ENCODE results near the gene KIAA1671. TPM values are rescaled to one million over a fixed set of nuclear protein-coding genes. Genes with fewer than 3 reads are reported as not detected.

Gene KIAA1671
- total and polyA plus RNA-seq, 2 of the 4 experiments (the other 2 are of a cell fraction), result 0.02 TPM; not detected in 1

DNA sequence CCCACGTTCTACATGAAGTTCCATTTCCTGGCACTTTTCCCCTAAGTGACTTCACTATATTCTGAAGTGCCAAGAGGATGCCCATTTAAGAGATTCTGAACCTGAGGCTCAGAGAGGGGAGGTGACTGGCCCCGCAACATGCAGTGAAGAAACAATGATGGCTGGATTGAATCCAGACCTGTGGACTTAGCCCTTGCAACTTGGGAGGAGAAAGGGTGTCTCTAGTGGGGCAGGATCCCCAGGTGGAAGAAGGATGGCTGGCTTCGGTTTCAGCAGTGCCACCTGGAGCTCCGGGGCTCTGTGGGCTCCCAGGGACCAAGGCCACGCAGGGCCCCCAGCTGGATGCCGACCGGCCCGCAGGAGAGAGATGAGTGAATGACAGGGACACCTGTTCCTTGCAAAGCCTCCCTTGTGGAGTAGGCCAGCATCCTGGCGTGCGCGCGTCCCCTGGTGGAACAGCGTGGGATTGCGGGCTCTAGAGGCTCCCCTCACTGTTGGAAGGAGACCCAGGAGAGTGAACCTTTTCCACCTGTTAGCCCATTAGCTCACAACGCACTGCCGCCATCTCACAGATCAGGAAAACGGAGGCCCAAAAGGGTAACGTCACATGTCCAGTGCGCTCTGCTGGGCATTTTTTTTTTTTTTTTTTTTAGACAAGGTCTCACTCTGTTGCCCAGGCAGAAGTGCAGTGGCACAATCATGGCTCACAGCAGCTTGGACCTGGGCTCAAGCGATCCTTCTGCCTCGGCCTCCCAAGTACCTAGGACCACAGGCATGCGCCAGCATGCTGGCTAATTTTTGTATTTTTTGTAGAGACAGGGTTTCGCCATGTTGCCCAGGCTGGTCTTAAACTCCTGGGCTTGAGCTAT, 104.7 kb downstream of the KIAA1671 start:
- DNase-seq, result no peak
- ChIA-PET POLR2A (ENCODE audit: unreplicated experiment) (no interaction called here), CTCF (interaction anchor here (0.6 to 1.4 kb wide), 3 partner anchors 9 to 199 kb away, joined by 3 to 4 read pairs (median 4); no protein-coding TSS in a partner anchor)
- Histone ChIP-seq H3K27ac (ENCODE audit: insufficient read depth, low read length) (no peak overlapping the region), H3K4me2 (ENCODE audit: low read depth, low read length) (no peak overlapping the region), H2AFZ (replicated peaks; ENCODE audit: low read length, poor library complexity) (no peak overlapping the region), H4K20me1 (ENCODE audit: insufficient read depth, low read length) (no peaks in the 10 kb centered on the region), H3K18ac (ENCODE audit: low read depth, low read length) (no peak overlapping the region), H3K14ac (replicated peaks; ENCODE audit: low read depth, low read length) (no peak overlapping the region), H3K79me1 (ENCODE audit: low read depth in 1 of 2, low read length in 2 of 2) (no peaks in the 10 kb centered on the region), H2AK5ac (ENCODE audit: low read depth, low read length) (no peak overlapping the region), H3K9me1 (ENCODE audit: insufficient read depth, low read length) (no peaks in the 10 kb centered on the region), H3K4me3 (ENCODE audit: insufficient read depth, low read depth, low read length) (no peak overlapping the region), H3K36me3 (ENCODE audit: control insufficient read depth, insufficient read depth, low read length) (no peaks in the 10 kb centered on the region), H2BK20ac (ENCODE audit: low read depth, low read length) (no peak overlapping the region), H2BK5ac (ENCODE audit: low read depth, low read length, poor library complexity, severe bottlenecking) (no peak overlapping the region), H3K9ac (ENCODE audit: low read depth, low read length) (no peak overlapping the region), H3K56ac (ENCODE audit: extremely low read depth, insufficient read depth, low read length) (no peak overlapping the region), H3K27me3 (ENCODE audit: control insufficient read depth, insufficient read depth, low read length) (no peaks in the 10 kb centered on the region), H4K8ac (ENCODE audit: low read depth in 2 of 2, low read length in 2 of 2) (no peak overlapping the region), H4K91ac (ENCODE audit: insufficient read depth, low read depth, low read length) (no peak overlapping the region), H2BK120ac (ENCODE audit: low read depth, low read length) (no peak overlapping the region), H3K4me1 (ENCODE audit: control insufficient read depth, insufficient read depth, low read length) (no peaks in the 10 kb centered on the region), H2AK9ac (replicated peaks; ENCODE audit: low read depth, low read length, poor library complexity) (no peak overlapping the region), H2BK15ac (ENCODE audit: low read depth, low read length) (no peak overlapping the region), H4K5ac (ENCODE audit: low read depth, low read length) (no peak overlapping the region), H3K4ac (ENCODE audit: low read depth, low read length) (no peak overlapping the region), H3K23ac (ENCODE audit: low read depth, low read length) (no peak overlapping the region), H3K9me3 (ENCODE audit: control insufficient read depth, insufficient read depth, low read length) (no peaks in the 10 kb centered on the region)
- dilution Hi-C loops (cut with HindIII; ENCODE audit: low sequenced_read_pairs, unreplicated experiment), result no loop called here
- intact Hi-C loops (cut with micrococcal nuclease), result no loop called here
- ATAC-seq (ENCODE audit: low read depth), result peak; percentile 84
- 0% methylated on average over 6 of the region's 23 CpGs; no CpG with 5 or more reads in 1 of the 2 experiments for WGBS, 2 experiments (ENCODE audit: extremely low coverage in 2 of 2, insufficient read length in 1 of 2)
- in situ Hi-C loops (cut with MboI; ENCODE audit: low sequenced_read_pairs), result no loop called here
- TF ChIP-seq CEBPB (IDR thresholded peaks at IDR 0.05; ENCODE audit: low read depth, low read length) (no peak), RAD21 (IDR thresholded peaks at IDR 0.05; ENCODE audit: low read length) (peak; percentile 49), BHLHE40 (IDR thresholded peaks at IDR 0.05; ENCODE audit: low read depth, low read length) (no peak), SMC3 (IDR thresholded peaks at IDR 0.05; ENCODE audit: low read depth, low read length) (peak; percentile 30; the same call in 1 of the 2 replicates), NFE2L2 (IDR thresholded peaks at IDR 0.05; ENCODE audit: low read depth, low read length) (no peak), FOS (IDR thresholded peaks at IDR 0.05; ENCODE audit: low read depth, low read length) (no peak), MXI1 (IDR thresholded peaks at IDR 0.05; ENCODE audit: borderline replicate concordance, low read depth, low read length) (no peak), RCOR1 (IDR thresholded peaks at IDR 0.05; ENCODE audit: insufficient replicate concordance, low read length) (no peak), CHD1 (IDR thresholded peaks at IDR 0.05; ENCODE audit: low read depth, low read length) (no peak)
- TF ChIP-seq, protein P1, sequence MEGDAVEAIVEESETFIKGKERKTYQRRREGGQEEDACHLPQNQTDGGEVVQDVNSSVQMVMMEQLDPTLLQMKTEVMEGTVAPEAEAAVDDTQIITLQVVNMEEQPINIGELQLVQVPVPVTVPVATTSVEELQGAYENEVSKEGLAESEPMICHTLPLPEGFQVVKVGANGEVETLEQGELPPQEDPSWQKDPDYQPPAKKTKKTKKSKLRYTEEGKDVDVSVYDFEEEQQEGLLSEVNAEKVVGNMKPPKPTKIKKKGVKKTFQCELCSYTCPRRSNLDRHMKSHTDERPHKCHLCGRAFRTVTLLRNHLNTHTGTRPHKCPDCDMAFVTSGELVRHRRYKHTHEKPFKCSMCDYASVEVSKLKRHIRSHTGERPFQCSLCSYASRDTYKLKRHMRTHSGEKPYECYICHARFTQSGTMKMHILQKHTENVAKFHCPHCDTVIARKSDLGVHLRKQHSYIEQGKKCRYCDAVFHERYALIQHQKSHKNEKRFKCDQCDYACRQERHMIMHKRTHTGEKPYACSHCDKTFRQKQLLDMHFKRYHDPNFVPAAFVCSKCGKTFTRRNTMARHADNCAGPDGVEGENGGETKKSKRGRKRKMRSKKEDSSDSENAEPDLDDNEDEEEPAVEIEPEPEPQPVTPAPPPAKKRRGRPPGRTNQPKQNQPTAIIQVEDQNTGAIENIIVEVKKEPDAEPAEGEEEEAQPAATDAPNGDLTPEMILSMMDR (conservative IDR thresholded peaks at IDR 0.05; ENCODE audit: low read depth, low read length), result peak; percentile 58
- BruUV-seq (replicated peaks), result no TSS peak
